H9 (cell line): ENCODE results near the gene MCHR1. TPM values are rescaled to one million over a fixed set of nuclear protein-coding genes. Genes with fewer than 3 reads are reported as not detected.

ENCODE experiments used
- DNase-seq: peaks from one replicate; pipeline ENCODE4 v3.0.0-alpha.2; 2017
- H2AFZ ChIP-seq: one replicate; pipeline ENCODE4 v1.6.1; 2013; ENCODE audit warnings: mild to moderate bottlenecking, low read length, control low read depth, moderate library complexity
- H2AK5ac ChIP-seq: 2 replicates; pipeline ENCODE4 v1.6.1; 2013; ENCODE audit warnings: low read length, control low read depth, mixed read lengths; ENCODE audit not compliant: insufficient read length
- H2BK120ac ChIP-seq: one replicate; pipeline ENCODE4 v1.6.1; 2013; ENCODE audit warnings: low read depth, mild to moderate bottlenecking, low read length, control low read depth, inconsistent platforms; ENCODE audit not compliant: poor library complexity, severe bottlenecking
- H2BK12ac ChIP-seq: 2 replicates; pipeline ENCODE4 v1.6.1; 2013; ENCODE audit warnings: low read length, control low read depth, mixed read lengths, low read depth; ENCODE audit not compliant: insufficient read length
- H2BK15ac ChIP-seq: 2 replicates; pipeline ENCODE4 v1.6.1; 2013; ENCODE audit warnings: low read depth, low read length, control low read depth
- H2BK20ac ChIP-seq: one replicate; pipeline ENCODE4 v1.6.1; 2013; ENCODE audit warnings: low read depth, mild to moderate bottlenecking, low read length, control low read depth, inconsistent platforms; ENCODE audit not compliant: poor library complexity, severe bottlenecking
- H2BK5ac ChIP-seq: 2 replicates; pipeline ENCODE4 v1.6.1; 2013; ENCODE audit warnings: low read length, control low read depth, mixed read lengths; ENCODE audit not compliant: insufficient read length
- H3K14ac ChIP-seq: 2 replicates; pipeline ENCODE4 v1.6.1; 2013; ENCODE audit warnings: low read length, control low read depth; ENCODE audit not compliant: insufficient read depth
- H3K18ac ChIP-seq: 2 replicates; pipeline ENCODE4 v1.6.1; 2013; ENCODE audit warnings: low read depth, mild to moderate bottlenecking, mixed read lengths, low read length, control low read depth; ENCODE audit not compliant: insufficient read length
- H3K23ac ChIP-seq: 2 replicates; pipeline ENCODE4 v1.6.1; 2013; ENCODE audit warnings: low read length, control low read depth, mixed read lengths, low read depth; ENCODE audit not compliant: insufficient read length
- H3K23me2 ChIP-seq: 2 replicates; pipeline ENCODE4 v1.6.1; 2013; ENCODE audit warnings: low read depth, mild to moderate bottlenecking, mixed read lengths, low read length, control low read depth; ENCODE audit not compliant: insufficient read length, poor library complexity, severe bottlenecking
- H3K27ac ChIP-seq: 2 replicates; pipeline ENCODE4 v1.5.1; 2013; ENCODE audit warnings: low read length, control low read depth, mixed read lengths, low read depth; ENCODE audit not compliant: insufficient read length
- H3K27me3 ChIP-seq: 2 replicates; pipeline ENCODE4 v1.6.1; 2013; ENCODE audit warnings: low read length, control low read depth, inconsistent platforms; ENCODE audit not compliant: insufficient read depth
- H3K4ac ChIP-seq: 2 replicates; pipeline ENCODE4 v1.6.1; 2013; ENCODE audit warnings: low read depth, mild to moderate bottlenecking, control low read depth, inconsistent platforms, low read length, moderate library complexity
- H3K4me1 ChIP-seq: 2 replicates; pipeline ENCODE4 v1.6.1; 2013; ENCODE audit warnings: low read length, control low read depth, inconsistent platforms; ENCODE audit not compliant: insufficient read depth
- H3K4me2 ChIP-seq: 2 replicates; pipeline ENCODE4 v1.6.1; 2013; ENCODE audit warnings: low read length, control low read depth, mixed read lengths; ENCODE audit not compliant: insufficient read length, insufficient read depth
- H3K56ac ChIP-seq: 2 replicates; pipeline ENCODE4 v1.6.1; 2013; ENCODE audit warnings: low read depth, mild to moderate bottlenecking, mixed read lengths, low read length, control low read depth; ENCODE audit not compliant: insufficient read length
- H3K79me1 ChIP-seq: 2 replicates; pipeline ENCODE4 v1.6.1; 2013; ENCODE audit warnings: low read depth, mild to moderate bottlenecking, moderate library complexity, low read length, control low read depth, inconsistent platforms; ENCODE audit not compliant: insufficient read depth, poor library complexity, severe bottlenecking
- H3K79me2 ChIP-seq: 2 replicates; pipeline ENCODE4 v1.6.1; 2013; ENCODE audit warnings: low read length, control low read depth, inconsistent platforms; ENCODE audit not compliant: insufficient read depth
- H3K9ac ChIP-seq: 2 replicates; pipeline ENCODE4 v1.6.1; 2013; ENCODE audit warnings: low read length, control low read depth, mixed read lengths; ENCODE audit not compliant: insufficient read length; ENCODE audit errors: extremely low read depth
- H3K9me3 ChIP-seq: one replicate; pipeline ENCODE4 v1.6.1; 2013; ENCODE audit warnings: low read depth, low read length, inconsistent platforms; ENCODE audit not compliant: control insufficient read depth
- H3T11ph ChIP-seq: one replicate; pipeline ENCODE4 v1.6.1; 2013; ENCODE audit warnings: mild to moderate bottlenecking, low read length, control low read depth, inconsistent platforms
- H4K20me1 ChIP-seq: one replicate; pipeline ENCODE4 v1.6.1; 2013; ENCODE audit not compliant: control insufficient read depth, insufficient read length, insufficient read depth
- H4K5ac ChIP-seq: 2 replicates; pipeline ENCODE4 v1.6.1; 2013; ENCODE audit warnings: low read depth, mild to moderate bottlenecking, mixed read lengths, low read length, control low read depth; ENCODE audit not compliant: insufficient read length
- H4K8ac ChIP-seq: replicated peaks from 2 replicates; pipeline ENCODE4 v1.6.1; 2013; ENCODE audit warnings: low read length, control low read depth, mixed read lengths, low read depth; ENCODE audit not compliant: insufficient read length
- H4K91ac ChIP-seq: 2 replicates; pipeline ENCODE4 v1.6.1; 2013; ENCODE audit warnings: low read depth, mild to moderate bottlenecking, moderate library complexity, mixed read lengths, low read length, control low read depth; ENCODE audit not compliant: insufficient read length
- H3K27ac Mint-ChIP-seq, 3 experiments: 2 replicates in 2 of 3; 3 replicates in 1 of 3; pipeline ENCODE4 v1.8.0; 2020 to 2021; ENCODE audit warnings: mixed read lengths in 3 of 3, mild to moderate bottlenecking in 1 of 3, moderate library complexity in 1 of 3
- H3K27me3 Mint-ChIP-seq: 2 replicates; pipeline ENCODE4 v1.8.0; 2021; ENCODE audit warnings: low read depth, mild to moderate bottlenecking, moderate library complexity, mixed read lengths
- H3K36me3 Mint-ChIP-seq, 3 experiments: 2 replicates in 2 of 3; 3 replicates in 1 of 3; pipeline ENCODE4 v1.8.0; 2020 to 2021; ENCODE audit warnings: low read depth in 3 of 3, mixed read lengths in 3 of 3; ENCODE audit not compliant: insufficient read depth in 1 of 3
- H3K4me1 Mint-ChIP-seq, 2 experiments: 2 replicates each; pipeline ENCODE4 v1.8.0; 2020; ENCODE audit warnings: mixed read lengths in 2 of 2
- H3K4me3 Mint-ChIP-seq, 2 experiments: 2 replicates in 1 of 2; 3 replicates in 1 of 2; pipeline ENCODE4 v1.8.0; 2020 to 2021; ENCODE audit warnings: mild to moderate bottlenecking in 2 of 2, mixed read lengths in 2 of 2, moderate library complexity in 1 of 2
- H3K9me3 Mint-ChIP-seq, 2 experiments: 2 replicates in 1 of 2; 3 replicates in 1 of 2; pipeline ENCODE4 v1.8.0; 2020; ENCODE audit warnings: mild to moderate bottlenecking in 2 of 2, mixed read lengths in 2 of 2, moderate library complexity in 1 of 2
- WGBS: extraction: QIAGEN DNeasy Blood & Tissue Kit; methylation state at CpG from one replicate; pipeline ENCODE4 v1.1.7; 2013; ENCODE audit warnings: missing lambda C conversion rate, low lambda C conversion rate, mixed read lengths; ENCODE audit not compliant: insufficient read length; ENCODE audit errors: extremely low coverage; 5-methylcytosine and 5-hydroxymethylcytosine counted together
- total RNA-seq: library from RNA; stranded (reverse); gene quantifications from 2 replicates; pipeline ENCODE4 v1.2.1, GENCODE V29; 2021
- TF ChIP-seq, protein P1 (sequence below): fragments of 200-600 bp; sonication (generic); conservative IDR thresholded peaks from 3 replicates; pipeline ENCODE4 v1.8.0; 2021; ENCODE audit warnings: antibody characterized with exemption, mild to moderate bottlenecking

MCHR1 gene
- total RNA-seq, 1 experiment from 2014 or later, result 2.9 TPM

DNA sequence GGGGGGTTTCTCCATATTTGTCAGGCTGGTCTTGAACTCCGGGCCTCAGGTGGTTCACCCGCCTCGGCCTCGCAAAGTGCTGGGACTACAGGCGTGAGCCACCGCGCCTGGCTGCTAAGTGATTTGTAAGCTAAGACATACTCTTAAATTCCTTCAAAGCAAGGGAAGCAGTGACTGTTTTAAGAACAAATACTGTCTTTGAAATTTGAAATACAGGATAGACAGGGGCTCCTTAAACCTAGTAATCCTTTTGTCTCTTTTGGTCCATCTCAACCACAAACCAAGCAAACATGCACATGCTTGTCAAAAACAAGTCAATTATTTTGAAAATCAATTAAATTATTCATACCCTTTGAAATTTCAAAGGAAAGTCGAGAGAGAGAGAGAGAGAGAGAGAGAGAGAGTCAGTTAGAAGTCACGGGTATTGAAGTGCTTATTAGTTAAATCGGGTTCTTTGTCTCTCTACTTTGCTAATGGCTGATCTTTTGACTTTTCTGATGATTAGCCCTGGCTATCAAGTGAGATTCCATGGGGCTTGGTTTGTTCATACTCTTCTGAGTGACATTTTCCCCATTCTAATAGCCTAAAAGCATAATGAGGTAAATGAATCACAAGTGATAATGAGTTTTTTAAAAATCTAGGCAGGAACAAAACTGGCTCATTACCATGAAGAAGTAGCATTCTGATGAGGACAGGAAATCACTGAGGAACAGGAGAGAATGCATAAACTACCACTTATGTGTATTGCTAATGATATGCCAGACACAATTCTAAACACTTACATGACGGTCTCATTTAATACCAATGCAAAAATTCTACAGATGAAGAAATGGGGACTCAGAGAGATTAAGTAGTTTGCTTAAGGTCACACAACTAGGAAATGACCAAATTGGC, 48.0 kb downstream of the MCHR1 start:
- H3K9me3 ChIP-seq, result no peaks in the 10 kb centered on the region
- no peak overlapping the region for H4K5ac ChIP-seq
- no peak overlapping the region for H3K4me2 ChIP-seq
- no peak overlapping the region for H2BK5ac ChIP-seq
- no peak overlapping the region for H2BK15ac ChIP-seq
- Mint-ChIP-seq H3K27me3 (no peaks in the 10 kb centered on the region), H3K36me3 (no peaks in the 10 kb centered on the region; a peak in 2 of 7 replicates), H3K4me3 (no peak overlapping the region; a peak in 1 of 5 replicates), H3K9me3 (peaks cover 0 to 3% of the 10 kb centered on the region in 2 experiments; a peak in 2 of 5 replicates), H3K4me1 (peaks cover 31 to 36% of the 10 kb centered on the region in 2 experiments), H3K27ac (peak overlapping the region; percentile 85 to 97 (median 93); a peak in 6 of 7 replicates)
- H3K23ac ChIP-seq, result no peak overlapping the region
- H3K79me2 ChIP-seq, result no peaks in the 10 kb centered on the region
- no CpG with 5 or more reads among the region's 11 CpGs for WGBS
- DNase-seq, result no peak
- TF ChIP-seq, protein P1, sequence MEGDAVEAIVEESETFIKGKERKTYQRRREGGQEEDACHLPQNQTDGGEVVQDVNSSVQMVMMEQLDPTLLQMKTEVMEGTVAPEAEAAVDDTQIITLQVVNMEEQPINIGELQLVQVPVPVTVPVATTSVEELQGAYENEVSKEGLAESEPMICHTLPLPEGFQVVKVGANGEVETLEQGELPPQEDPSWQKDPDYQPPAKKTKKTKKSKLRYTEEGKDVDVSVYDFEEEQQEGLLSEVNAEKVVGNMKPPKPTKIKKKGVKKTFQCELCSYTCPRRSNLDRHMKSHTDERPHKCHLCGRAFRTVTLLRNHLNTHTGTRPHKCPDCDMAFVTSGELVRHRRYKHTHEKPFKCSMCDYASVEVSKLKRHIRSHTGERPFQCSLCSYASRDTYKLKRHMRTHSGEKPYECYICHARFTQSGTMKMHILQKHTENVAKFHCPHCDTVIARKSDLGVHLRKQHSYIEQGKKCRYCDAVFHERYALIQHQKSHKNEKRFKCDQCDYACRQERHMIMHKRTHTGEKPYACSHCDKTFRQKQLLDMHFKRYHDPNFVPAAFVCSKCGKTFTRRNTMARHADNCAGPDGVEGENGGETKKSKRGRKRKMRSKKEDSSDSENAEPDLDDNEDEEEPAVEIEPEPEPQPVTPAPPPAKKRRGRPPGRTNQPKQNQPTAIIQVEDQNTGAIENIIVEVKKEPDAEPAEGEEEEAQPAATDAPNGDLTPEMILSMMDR, result no peak
- H3K27me3 ChIP-seq, result no peaks in the 10 kb centered on the region
- H3K27ac ChIP-seq, result peak overlapping the region; percentile 42
- no peak overlapping the region for H2BK12ac ChIP-seq
- H3K79me1 ChIP-seq, result no peaks in the 10 kb centered on the region
- no peaks in the 10 kb centered on the region for H3K23me2 ChIP-seq
- H3K18ac ChIP-seq, result peak overlapping the region; percentile 21
- no peaks in the 10 kb centered on the region for H4K20me1 ChIP-seq
- H3K4me1 ChIP-seq, result no peaks in the 10 kb centered on the region; the same call in 1 of the 2 replicates
- H2AFZ ChIP-seq, result no peak overlapping the region
- H3K4ac ChIP-seq, result no peak overlapping the region
- H2BK20ac ChIP-seq, result no peak overlapping the region
- H4K8ac ChIP-seq, result no peak overlapping the region
- no peak overlapping the region for H4K91ac ChIP-seq
- no peak overlapping the region for H2AK5ac ChIP-seq
- no peak overlapping the region for H3T11ph ChIP-seq
- no peak overlapping the region for H2BK120ac ChIP-seq
- no peak overlapping the region for H3K14ac ChIP-seq
- H3K9ac ChIP-seq, result no peak overlapping the region
- no peak overlapping the region for H3K56ac ChIP-seq
